Natural killer cell (primary cell): ENCODE measurements around the gene CSN2. TPM values are rescaled to one million over a fixed set of nuclear protein-coding genes. Genes with fewer than 3 reads are reported as not detected.

Source experiments
- ATAC-seq, 3 donors: fragments of 150-1000 bp in 2 of 3; fragments of 200-7000 bp in 1 of 3; cut with Tn5 transposase; 1 replicate in 1 of 3; 2 replicates in 2 of 3; pipeline ENCODE4 v1.10.0; 2021; ENCODE audit warnings: mild to moderate bottlenecking in 2 of 3, moderate library complexity in 2 of 3
- DNase-seq, 2 donors: peaks; one replicate each; pipeline versions ENCODE4 v3.0.0 to v3.0.0-alpha.2; 2013 to 2021; ENCODE audit warnings: mixed read lengths in 1 of 2
- H3K27ac ChIP-seq: one replicate; pipeline ENCODE4 v1.5.1; 2013; ENCODE audit warnings: mild to moderate bottlenecking, low read length
- H3K27me3 ChIP-seq: one replicate; pipeline ENCODE4 v1.6.1; 2013; ENCODE audit warnings: low read length; ENCODE audit not compliant: control insufficient read depth, insufficient read depth
- H3K36me3 ChIP-seq: one replicate; pipeline ENCODE4 v1.6.1; 2013; ENCODE audit warnings: low read length; ENCODE audit not compliant: control insufficient read depth, insufficient read depth
- H3K4me1 ChIP-seq: one replicate; pipeline ENCODE4 v1.6.1; 2013; ENCODE audit warnings: low read length; ENCODE audit not compliant: control insufficient read depth, insufficient read depth
- H3K4me3 ChIP-seq: one replicate; pipeline ENCODE4 v1.5.1; 2013; ENCODE audit warnings: low read length
- H3K9me3 ChIP-seq: one replicate; pipeline ENCODE4 v1.6.1; 2013; ENCODE audit warnings: low read length; ENCODE audit not compliant: control insufficient read depth, insufficient read depth
- H3K27ac Mint-ChIP-seq, 2 donors: one replicate each; pipeline ENCODE4 v1.8.0; 2022; ENCODE audit warnings: mild to moderate bottlenecking in 2 of 2, mixed read lengths in 2 of 2, moderate library complexity in 1 of 2
- H3K27me3 Mint-ChIP-seq, 2 donors: one replicate each; pipeline ENCODE4 v1.8.0; 2022; ENCODE audit warnings: low read depth in 2 of 2, mixed read lengths in 2 of 2
- H3K36me3 Mint-ChIP-seq: one replicate; pipeline ENCODE4 v1.8.0; 2022; ENCODE audit warnings: mixed read lengths
- H3K4me1 Mint-ChIP-seq, 2 donors: one replicate each; pipeline ENCODE4 v1.8.0; 2022; ENCODE audit warnings: mixed read lengths in 2 of 2
- H3K4me3 Mint-ChIP-seq: one replicate; pipeline ENCODE4 v1.8.0; 2022; ENCODE audit warnings: mild to moderate bottlenecking, moderate library complexity, mixed read lengths
- H3K9me3 Mint-ChIP-seq, 2 donors: one replicate each; pipeline ENCODE4 v1.8.0; 2022; ENCODE audit warnings: mixed read lengths in 2 of 2
- CTCF ChIP-seq: fragments of 200-600 bp; IDR thresholded peaks from one replicate; pipeline ENCODE4 v1.8.0; 2022; ENCODE audit warnings: antibody characterized with exemption
- WGBS: methylation state at CpG from one replicate; pipeline ENCODE4 v1.1.7; 2013; ENCODE audit warnings: missing lambda C conversion rate; ENCODE audit not compliant: insufficient coverage; 5-methylcytosine and 5-hydroxymethylcytosine counted together
- intact Hi-C: fragments of 100-400 bp; cut with micrococcal nuclease; formaldehyde crosslinking; loops from one replicate; pipeline ENCODE4 v1.14.2; 2022
- total RNA-seq, 4 donors: library from RNA; stranded (reverse); fragments of 120-200 nt in 1 of 4; gene quantifications; one replicate each; pipeline versions ENCODE4 v1.2.3 to v1.2.4, GENCODE V29; 2013 to 2022

The CSN2 gene
- total RNA-seq, result not detected
- not detected for total RNA-seq (2013)

- WGBS, result no CpG with 5 or more reads among the region's 2 CpGs
- H3K4me3 Mint-ChIP-seq, result no peak within 1 kb of the TSS
- Histone ChIP-seq H3K27me3 (no peaks in the 10 kb centered on the region), H3K9me3 (no peaks in the 10 kb centered on the region), H3K4me3 (no peak within 1 kb of the TSS), H3K4me1 (no peaks in the 10 kb centered on the region), H3K36me3 (no peaks in the 10 kb centered on the region), H3K27ac (no peak within 1 kb of the TSS)
- ATAC-seq, result no peak
- no peaks in the 10 kb centered on the region for H3K27me3 Mint-ChIP-seq
- intact Hi-C loops, result no loop called here
- no peaks in the 10 kb centered on the region for H3K4me1 Mint-ChIP-seq
- H3K36me3 Mint-ChIP-seq, result no peaks in the 10 kb centered on the region
- peaks cover 0 to 3% of the 10 kb centered on the region in 2 donors for H3K9me3 Mint-ChIP-seq
- DNase-seq, result no peak
- H3K27ac Mint-ChIP-seq, result no peak within 1 kb of the TSS
- no peak for TF ChIP-seq CTCF
Observed at GRCh38 chr4:69965628-69966027, at the start of gene CSN2. Gene CSN2, minus strand, starts transcription at chr4:69965728. Its CDS starts 4,733 bp downstream, at chr4:69960995.

- Histone ChIP-seq H3K36me3 (no peaks in the 10 kb centered on the region), H3K9me3 (no peaks in the 10 kb centered on the region), H3K27me3 (no peaks in the 10 kb centered on the region), H3K27ac (no peak overlapping the region), H3K4me1 (no peaks in the 10 kb centered on the region), H3K4me3 (no peak overlapping the region)
- no peak for TF ChIP-seq CTCF
- Mint-ChIP-seq H3K36me3 (no peaks in the 10 kb centered on the region), H3K4me3 (no peak overlapping the region), H3K9me3 (peaks cover 9 to 13% of the 10 kb centered on the region in 2 donors), H3K27me3 (no peaks in the 10 kb centered on the region), H3K4me1 (no peaks in the 10 kb centered on the region), H3K27ac (no peak overlapping the region)
- intact Hi-C loops, result no loop called here
- 46% methylated on average over 2 of the region's 3 CpGs for WGBS
- ATAC-seq (no peak), DNase-seq (no peak)
Observed at GRCh38 chr4:70008771-70009170, 43.2 kb upstream of the CSN2 start.

- no peaks in the 10 kb centered on the region for H3K4me1 Mint-ChIP-seq
- DNase-seq (no peak), ATAC-seq (no peak)
- Histone ChIP-seq H3K4me1 (no peaks in the 10 kb centered on the region), H3K27me3 (no peaks in the 10 kb centered on the region), H3K9me3 (no peaks in the 10 kb centered on the region), H3K27ac (no peak overlapping the region), H3K4me3 (no peak overlapping the region), H3K36me3 (no peaks in the 10 kb centered on the region)
- H3K27ac Mint-ChIP-seq, result no peak overlapping the region
- no peak for TF ChIP-seq CTCF
- intact Hi-C loops, result no loop called here
- no peaks in the 10 kb centered on the region for H3K27me3 Mint-ChIP-seq
- H3K36me3 Mint-ChIP-seq, result no peaks in the 10 kb centered on the region
- no peaks in the 10 kb centered on the region for H3K9me3 Mint-ChIP-seq
- no peak overlapping the region for H3K4me3 Mint-ChIP-seq
Observed at GRCh38 chr4:70002507-70002906, 37.0 kb upstream of the CSN2 start.

- ATAC-seq, result no peak
- H3K27ac Mint-ChIP-seq, result no peak overlapping the region
- DNase-seq, result no peak
- H3K36me3 ChIP-seq, result no peaks in the 10 kb centered on the region
- H3K4me1 ChIP-seq, result no peaks in the 10 kb centered on the region
- no peak overlapping the region for H3K4me3 Mint-ChIP-seq
- no peak overlapping the region for H3K27ac ChIP-seq
- intact Hi-C loops, result no loop called here
- no peaks in the 10 kb centered on the region for H3K4me1 Mint-ChIP-seq
- H3K9me3 Mint-ChIP-seq, result no peaks in the 10 kb centered on the region
- H3K9me3 ChIP-seq, result no peaks in the 10 kb centered on the region
- WGBS, result no CpG with 5 or more reads among the region's 1 CpG
- no peaks in the 10 kb centered on the region for H3K27me3 ChIP-seq
- TF ChIP-seq CTCF, result no peak
- H3K4me3 ChIP-seq, result no peak overlapping the region
- no peaks in the 10 kb centered on the region for H3K36me3 Mint-ChIP-seq
- no peaks in the 10 kb centered on the region for H3K27me3 Mint-ChIP-seq
Observed at GRCh38 chr4:70000711-70001110, 35.2 kb upstream of the CSN2 start.
